Stimulated activated CD4-positive, alpha-beta T cell treated with anti-CD3 and anti-CD28 coated beads, Interleukin-12 subunit alpha, Interleukin-12 subunit beta, amount 100 ng/mL, for 48 hours (primary cell): Measurements from ENCODE around the gene CENPQ.

Experiments
- DNase-seq, 3 donors: peaks; one replicate each; pipeline ENCODE4 v3.0.0-alpha.2; 2020; ENCODE audit warnings: low read depth in 2 of 3, low spot score in 1 of 3

CENPQ gene

DNA sequence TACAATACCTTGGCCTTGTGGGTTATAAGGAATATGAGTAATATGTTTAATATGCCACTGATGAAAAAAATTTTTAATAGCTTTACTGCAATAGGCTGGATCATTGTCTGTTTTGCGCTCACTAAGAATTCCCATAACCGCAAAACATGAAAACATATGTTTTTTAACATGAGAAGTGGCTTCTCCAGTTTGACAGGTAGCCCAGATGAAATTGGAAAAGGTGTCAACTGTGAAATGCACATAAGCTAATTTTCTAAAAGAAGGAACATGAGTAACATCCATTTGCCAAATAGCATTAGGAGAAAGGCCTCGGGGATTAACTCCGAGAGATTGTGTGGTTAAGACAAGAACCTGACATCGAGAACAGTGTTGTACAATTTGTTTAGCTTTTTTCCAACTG lies 41.5 kb downstream of the CENPQ start:
- DNase-seq: no peak

GRCh38 chr6:49506569-49507111 lies 43.5 kb downstream of the CENPQ start:
- no peak for DNase-seq

- DNase-seq: no peak
These were observed 46.2 kb downstream of the CENPQ start for GRCh38 chr6:49509342-49509741.

- no peak for DNase-seq
These were observed 50.2 kb downstream of the CENPQ start for GRCh38 chr6:49513153-49513989.

- DNase-seq: no peak
These were observed 51.7 kb downstream of the CENPQ start for GRCh38 chr6:49514571-49515484.

DNA sequence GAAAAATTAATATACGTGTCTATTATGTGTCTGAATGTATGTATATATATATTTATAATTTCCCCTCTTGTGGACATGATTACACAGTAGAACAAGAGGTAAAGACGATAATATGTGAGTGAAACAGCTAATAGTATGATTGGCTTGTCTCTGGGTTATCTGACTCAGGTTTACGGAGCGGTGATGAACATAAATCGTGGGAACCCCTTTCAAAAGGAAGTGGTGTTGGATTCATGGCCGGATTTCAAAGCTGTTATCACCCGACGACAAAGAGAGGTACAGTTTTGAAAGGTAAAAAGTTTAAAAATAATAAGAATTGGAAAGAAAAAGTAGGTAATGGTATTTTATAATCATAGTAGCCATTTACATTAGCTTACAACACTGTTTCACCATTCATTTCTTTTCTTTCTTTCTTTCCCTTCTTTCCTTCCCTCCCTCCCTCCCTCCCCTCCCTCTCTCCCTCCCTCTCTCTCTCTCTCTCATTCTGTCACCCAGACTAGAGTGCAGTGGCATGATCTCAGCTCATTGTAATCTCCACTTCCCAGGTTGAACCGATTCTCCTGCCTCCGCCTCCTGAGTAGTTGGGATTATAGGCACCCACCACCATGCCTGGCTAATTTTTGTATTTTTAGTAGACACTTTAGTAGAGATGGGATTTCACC lies 52.4 kb downstream of the CENPQ start:
- DNase-seq: no peak

DNA sequence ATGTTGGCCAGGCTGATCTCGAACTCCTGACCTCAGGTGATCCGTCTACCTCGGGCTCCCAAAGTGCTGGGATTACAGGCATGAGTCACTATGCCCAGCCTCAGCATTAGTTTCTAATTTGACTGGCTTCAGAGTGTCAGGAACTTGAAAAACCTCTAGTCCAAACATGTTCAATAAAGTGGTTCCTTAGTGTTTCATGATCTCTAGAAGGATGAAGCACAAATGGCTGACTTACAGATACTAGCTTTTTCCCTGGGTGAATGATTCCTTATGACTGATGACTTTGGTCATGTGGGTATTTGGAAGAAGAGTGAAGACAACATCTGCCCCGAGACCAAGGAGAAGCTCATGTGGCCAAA lies 53.0 kb downstream of the CENPQ start:
- no peak for DNase-seq

DNA sequence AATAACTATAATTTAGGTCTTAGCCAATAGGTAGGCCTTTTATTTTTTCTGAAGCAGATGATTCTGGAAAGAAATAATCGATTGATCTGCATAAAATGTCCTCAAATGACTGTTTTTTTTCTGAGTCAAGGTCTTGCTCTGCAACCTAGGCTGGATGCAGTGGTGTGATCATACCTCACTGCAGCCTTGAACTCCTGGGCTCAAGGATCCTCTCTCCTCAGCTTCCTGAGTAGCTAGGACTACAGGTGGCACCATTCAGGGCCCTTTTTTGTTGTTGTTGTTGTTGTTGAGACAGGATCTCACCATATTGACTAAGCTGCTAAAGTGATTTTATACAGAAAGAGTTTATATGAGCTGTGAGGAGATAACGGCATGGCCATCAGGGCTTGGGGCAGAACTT lies 54.7 kb downstream of the CENPQ start:
- DNase-seq: no peak

DNA sequence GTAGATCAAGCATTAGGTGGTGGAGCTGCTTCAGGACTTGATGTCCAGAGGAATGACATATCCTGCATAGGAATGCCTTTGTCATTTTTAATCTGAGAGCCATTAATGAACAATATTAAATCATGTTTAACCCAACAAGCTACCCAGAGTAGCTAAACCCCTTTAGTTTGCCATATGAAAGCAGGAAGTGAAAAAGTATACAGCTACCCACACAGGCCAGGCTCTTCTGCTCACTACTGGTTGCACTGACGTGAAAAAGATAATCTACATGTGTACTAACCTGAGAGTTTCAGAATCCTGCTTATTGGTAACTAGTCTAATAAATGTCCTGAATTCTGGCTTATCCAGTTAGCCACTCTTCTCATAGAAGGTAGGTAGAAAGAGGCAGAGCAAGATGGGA lies 56.5 kb downstream of the CENPQ start:
- no peak for DNase-seq

DNA sequence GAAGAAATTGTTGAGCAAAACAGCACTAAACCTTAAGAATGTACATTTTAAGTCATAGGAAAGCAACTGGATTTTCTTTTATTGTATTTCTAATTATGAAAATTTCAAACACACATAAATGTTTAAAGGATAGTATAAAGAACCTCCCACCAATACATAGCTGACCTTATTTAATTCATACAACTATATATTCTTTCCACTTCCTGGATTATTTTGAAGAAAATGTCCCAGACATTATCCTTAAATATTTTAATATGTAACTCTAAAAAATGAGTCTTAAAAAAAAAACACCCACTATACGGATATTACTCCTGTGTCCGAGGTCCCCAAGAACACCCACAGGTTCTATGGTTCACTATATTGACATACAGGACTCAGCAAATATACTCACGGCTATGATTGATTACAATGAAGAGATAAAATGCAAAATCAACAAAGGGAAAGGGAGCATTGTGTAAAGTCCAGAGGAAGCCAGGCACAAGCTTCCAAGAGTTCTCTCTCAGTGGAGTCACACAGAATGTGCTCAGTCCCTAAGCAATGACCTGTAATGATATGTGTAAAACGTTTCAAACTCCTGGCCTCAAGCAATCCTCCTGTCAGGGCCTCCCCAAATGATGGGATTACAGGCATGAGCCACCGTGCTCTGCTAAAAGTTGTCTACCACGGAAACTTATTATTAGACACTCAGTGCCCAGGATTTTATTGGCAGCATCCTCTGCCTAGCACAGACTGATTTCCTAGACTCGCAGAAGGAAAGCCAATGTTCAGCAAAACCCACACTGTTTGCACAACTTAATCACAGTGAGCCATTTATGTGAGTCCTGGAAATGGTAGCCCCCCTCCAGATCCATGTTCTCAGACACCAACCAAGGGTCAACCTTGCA lies 59.8 kb downstream of the CENPQ start:
- DNase-seq: no peak

GRCh38 chr6:49523901-49524300 lies 60.7 kb downstream of the CENPQ start:
- DNase-seq: no peak

DNA sequence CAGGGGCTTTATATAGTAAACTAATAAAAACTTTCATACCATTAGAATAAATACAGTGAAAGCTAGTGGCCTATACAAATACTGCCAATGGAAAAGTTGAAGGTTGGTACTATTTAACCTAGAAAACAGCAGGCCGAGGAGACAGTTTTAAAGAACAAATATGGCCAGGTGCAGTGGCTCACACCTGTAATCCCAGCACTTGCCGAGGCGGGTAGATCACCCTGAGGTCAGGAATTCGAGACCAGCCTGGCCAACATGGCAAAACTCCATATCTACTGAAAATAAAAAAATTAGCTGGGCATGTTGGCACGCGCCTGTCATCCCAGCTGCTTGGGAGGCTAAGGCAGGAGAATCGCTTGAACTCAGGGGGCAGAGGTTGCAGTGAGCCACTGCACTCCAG lies 61.4 kb downstream of the CENPQ start:
- DNase-seq: no peak

DNA sequence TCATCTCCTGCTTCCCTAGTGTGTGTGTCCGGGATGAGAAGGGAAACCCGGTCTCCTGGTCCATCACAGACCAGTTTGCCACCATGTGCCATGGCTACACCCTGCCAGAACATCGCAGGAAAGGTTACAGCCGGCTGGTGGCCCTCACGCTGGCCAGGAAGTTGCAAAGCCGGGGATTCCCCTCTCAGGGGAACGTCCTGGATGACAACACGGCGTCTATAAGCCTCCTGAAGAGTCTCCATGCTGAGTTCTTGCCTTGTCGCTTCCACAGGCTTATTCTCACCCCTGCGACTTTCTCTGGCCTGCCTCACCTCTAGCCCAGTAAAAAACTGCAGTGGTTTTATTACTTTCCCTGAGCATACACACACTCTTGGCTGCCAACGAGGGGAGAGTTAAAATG lies 63.4 kb downstream of the CENPQ start:
- DNase-seq: no peak

DNA sequence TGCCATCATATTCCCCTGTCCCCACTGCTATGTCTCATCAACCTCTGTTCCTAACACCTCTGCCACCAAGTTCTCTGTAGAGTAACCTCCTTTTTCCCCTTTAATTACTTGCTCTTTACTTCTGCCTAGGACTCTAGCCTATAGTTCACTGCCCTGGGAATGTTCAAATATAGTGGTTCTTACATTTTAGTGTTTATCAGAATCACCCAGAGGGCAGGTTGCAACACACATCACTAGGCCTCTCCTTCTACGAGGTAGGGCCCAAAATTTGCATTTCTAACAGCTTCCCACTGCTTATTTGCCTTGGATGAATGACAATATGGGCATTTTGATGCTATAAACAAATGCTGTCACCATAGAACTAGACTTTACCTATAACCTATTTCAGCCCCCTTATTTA lies 64.2 kb downstream of the CENPQ start:
- DNase-seq: no peak

- no peak for DNase-seq
These were observed 65.4 kb downstream of the CENPQ start for GRCh38 chr6:49528571-49528970.

DNA sequence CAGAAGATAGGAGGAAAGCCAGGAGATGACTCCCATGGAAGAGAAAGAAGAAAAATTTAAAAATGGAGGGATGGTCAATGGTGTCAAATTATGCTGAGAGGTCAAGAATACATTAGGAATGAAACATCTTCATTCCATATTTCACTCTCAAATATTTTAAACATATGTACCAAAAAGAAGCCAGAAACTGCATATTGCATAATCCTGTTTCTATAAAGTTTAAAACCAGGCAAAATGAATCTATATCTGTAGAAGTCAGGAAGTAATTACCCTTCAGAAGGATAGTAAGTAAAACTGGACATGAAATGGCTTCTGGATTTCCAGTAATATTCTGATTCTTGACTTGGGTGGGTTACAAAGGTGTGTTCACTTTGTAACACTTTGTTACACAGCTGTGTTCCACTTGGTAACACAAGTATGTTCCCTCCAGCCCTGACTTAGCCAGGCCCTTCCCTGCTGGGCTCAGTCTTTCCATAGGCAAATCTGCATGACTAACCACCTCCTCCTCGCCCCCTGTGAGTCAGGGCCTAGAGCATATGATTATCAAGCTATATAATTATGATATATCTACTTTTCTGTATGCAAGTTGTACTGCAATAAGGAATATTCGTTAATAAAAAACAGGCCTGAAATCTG lies 67.1 kb downstream of the CENPQ start:
- no peak for DNase-seq

DNA sequence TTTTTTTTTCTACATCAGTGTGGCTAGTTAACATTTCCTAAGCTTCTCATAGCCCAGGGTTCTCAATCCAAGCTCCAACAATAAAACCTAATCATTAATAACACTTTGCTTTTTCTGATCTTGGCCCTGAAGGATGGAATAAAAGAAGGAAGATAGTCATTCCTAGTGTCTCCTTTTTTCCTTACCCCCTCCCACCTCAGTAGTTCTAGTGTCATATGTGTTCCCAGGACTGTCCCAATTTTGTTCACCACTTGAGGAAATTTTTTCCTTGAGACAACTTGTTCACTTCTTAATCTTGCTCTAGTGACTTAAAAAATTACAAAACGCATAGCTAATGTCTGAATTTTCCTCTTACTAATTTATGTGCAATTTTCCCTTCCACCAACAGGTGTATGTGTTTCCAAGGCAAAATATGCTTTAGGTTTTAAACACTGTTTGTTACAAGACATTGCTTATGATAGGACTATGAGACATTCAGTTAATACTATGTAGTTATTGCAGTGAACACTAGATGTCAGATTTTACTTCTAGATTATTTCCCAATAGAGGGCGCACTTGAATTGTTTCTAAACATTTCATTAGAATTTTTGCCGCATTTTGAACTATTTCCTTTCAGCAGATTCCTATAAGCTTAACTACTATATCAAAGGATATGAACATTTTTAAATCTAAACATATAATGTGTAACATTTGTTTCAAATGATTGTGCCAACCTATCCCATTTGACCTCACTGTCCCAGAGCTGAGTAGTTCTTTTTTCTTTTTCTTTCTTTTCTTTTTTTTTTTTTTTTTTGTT lies 68.8 kb downstream of the CENPQ start:
- no peak for DNase-seq

GRCh38 chr6:49535795-49536194 lies 72.6 kb downstream of the CENPQ start:
- no peak for DNase-seq

GRCh38 chr6:49539102-49539501 lies 75.9 kb downstream of the CENPQ start:
- DNase-seq: no peak
